ENCODE data around the gene CEP290.
"Not testable (repeated sequence)": the region's sequence is repeated elsewhere in the genome, so short reads cannot be mapped to it uniquely, and the experiment has no call there.

Gene CEP290

GRCh38 chr12:88144037-88144436, 2.1 kb upstream of the CEP290 start:
- DNase-seq = no peak

DNA sequence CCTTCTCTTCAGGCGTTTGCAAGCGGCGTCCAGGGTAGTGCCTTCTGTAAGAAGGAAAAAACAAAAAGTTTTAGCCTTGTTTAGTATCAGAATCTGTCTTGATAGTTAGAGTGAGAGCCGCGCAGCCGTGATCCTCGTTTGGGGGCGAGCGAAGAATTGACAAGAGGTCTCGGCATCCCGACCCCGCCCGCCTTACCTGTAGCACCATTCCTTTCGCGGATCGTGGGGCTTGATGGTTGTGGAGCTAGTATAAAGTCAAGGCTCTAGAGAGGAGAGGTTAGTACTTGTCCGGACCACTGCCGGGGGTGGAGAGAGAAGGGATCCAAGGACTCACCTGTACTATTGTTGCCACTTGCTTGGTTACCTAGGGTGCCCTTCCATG, 713 bp upstream of the CEP290 start:
- no peak for DNase-seq

GRCh38 chr12:88141425-88141773, 489 bp downstream of the CEP290 start:
- no peak for DNase-seq

- not testable (repeated sequence) for DNase-seq
Measured at GRCh38 chr12:88139711-88140110, 2.2 kb downstream of the CEP290 start.

DNA sequence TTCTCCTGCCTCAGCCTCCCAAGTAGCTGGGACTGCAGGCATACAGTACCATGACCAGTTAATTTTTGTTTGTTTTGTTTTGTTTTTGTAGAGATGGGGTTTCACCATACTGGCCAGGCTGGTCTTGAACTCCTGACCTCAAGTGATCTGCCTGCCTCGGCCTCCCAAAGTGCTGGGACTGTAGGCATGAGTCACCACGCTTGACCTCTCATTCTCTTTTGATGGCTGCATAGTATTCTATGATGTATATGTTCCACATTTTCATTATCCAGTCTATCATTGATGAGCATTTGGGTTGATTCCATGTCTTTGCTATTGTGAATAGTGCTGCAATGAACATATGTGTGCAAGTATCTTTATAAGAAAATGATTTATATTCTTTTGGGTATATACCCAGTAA, 8.7 kb downstream of the CEP290 start:
- DNase-seq = not testable (repeated sequence)

- DNase-seq = no peak
Measured at GRCh38 chr12:88132392-88132791, 9.5 kb downstream of the CEP290 start.

DNA sequence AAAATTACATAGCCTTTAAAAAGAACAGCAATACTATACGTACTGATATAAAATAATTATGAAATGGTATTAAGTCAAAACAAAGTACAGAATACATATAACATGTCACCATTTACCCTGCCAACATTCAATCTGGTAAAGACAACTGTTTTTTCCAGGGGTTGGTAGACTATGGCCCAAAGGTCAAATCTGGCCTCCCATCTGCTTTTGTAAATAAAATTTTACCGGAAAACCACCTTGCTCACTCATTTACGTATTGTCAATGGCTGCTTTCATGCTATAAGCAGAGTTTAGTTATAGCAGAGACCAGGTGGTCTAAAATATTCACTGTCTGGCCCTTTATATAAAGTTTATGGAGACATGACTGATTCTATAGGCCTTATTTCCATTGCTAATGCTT, 14.0 kb downstream of the CEP290 start:
- DNase-seq = no peak

GRCh38 chr12:88127099-88127498, 14.8 kb downstream of the CEP290 start:
- DNase-seq = no peak

GRCh38 chr12:88122666-88123065, 19.2 kb downstream of the CEP290 start:
- no peak for DNase-seq

- peak; percentile 50 for DNase-seq
Measured at GRCh38 chr12:88113871-88114270, 28.0 kb downstream of the CEP290 start.

DNA sequence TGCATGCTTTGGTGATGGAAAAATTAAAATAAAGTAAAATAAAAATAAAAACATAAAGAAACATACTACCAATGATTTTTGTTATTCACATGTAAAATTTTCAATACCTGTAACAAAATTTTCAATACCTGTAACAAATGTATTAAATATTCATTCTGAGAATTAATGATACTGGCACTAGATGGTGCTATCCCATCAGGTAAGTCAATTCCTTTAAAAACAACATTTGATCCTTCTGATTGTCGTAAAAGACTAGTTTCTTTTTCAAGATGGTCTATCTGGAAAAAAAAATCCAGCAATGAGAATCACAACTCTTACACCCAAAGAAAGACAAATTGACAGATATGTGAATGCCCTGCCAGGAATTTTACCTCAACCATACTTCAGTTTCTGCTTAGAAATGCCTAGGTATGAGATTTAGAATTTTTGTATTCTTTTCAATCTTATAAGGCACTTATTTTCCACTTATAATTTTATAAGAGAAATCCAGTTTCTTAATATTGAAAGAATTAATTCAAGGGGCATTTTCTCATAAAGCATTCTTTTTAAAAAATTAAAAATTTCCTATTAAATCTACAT, 30.7 kb downstream of the CEP290 start:
- peak; percentile 0 for DNase-seq

- no peak for DNase-seq
Measured at GRCh38 chr12:88108021-88108420, 33.9 kb downstream of the CEP290 start.

DNA sequence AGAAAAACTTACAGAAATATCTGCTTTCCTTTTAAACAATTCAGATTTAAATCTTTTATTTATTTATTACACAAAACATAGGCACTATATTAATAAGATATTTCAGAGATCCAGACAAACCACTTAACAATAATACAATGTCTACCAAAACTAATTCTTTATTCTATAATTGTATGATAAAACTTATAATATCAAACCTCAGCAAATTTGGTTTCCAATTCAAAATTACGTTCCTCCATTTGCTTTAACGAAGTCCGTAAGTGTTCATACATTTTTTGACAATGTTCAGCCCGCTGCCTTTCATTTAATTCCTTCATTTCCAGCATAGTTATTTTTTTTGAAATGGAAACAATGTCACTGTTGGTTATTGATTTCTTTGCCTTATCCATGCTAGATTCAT, 48.3 kb downstream of the CEP290 start:
- no peak for DNase-seq

DNA sequence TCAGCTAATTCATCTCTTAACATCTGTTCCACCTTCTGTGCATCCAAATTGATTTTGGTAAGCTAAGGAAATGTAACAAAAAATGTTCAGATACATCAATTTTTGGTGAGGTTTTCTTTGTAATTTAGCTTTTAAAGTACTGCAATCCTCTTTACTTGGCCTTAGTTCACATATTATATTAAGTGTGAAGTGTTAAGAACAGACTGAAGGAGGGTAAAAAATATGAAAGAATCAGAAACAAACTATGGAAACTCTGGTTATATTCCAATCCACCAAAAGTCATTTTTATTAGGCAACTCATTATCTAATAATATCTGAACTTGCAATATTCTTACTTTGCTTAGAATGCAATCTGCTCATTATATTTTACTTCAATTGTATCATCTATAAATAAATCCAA, 49.1 kb downstream of the CEP290 start:
- DNase-seq = no peak

- DNase-seq = no peak
Measured at GRCh38 chr12:88084210-88084609, 57.7 kb downstream of the CEP290 start.

DNA sequence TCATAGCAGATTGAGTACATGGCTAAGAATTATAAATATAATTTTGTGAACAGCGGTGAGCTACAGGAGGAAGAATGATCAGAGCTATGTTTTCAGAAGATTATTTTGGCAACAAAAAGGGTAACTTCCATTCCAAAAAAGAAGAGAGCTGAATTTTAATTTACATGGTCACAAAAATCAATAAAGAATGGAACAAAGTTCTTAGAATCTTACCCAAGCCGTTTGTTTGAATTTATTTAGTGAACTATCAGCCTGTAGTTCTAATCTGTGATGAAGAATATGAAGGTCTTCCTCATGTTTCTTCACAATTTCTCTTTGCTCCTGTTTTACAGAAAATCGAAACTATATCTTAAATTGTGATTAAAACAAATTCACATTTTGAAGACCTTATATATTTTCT, 58.3 kb downstream of the CEP290 start:
- no peak for DNase-seq

GRCh38 chr12:88081247-88081646, 60.6 kb downstream of the CEP290 start:
- DNase-seq = no peak

- DNase-seq = no peak
Measured at GRCh38 chr12:88067301-88067700, 74.6 kb downstream of the CEP290 start.

GRCh38 chr12:88063375-88063774, 78.5 kb downstream of the CEP290 start:
- DNase-seq = no peak

- no peak for DNase-seq
Measured at GRCh38 chr12:88062474-88062873, 79.4 kb downstream of the CEP290 start.

GRCh38 chr12:88058719-88059077, 83.2 kb downstream of the CEP290 start:
- no peak for DNase-seq

GRCh38 chr12:88057994-88058718, 83.7 kb downstream of the CEP290 start:
- no peak for DNase-seq

GRCh38 chr12:88056571-88056970, 85.3 kb downstream of the CEP290 start:
- DNase-seq = no peak

GRCh38 chr12:88052686-88053085, 89.2 kb downstream of the CEP290 start:
- DNase-seq = peak; percentile 2

DNA sequence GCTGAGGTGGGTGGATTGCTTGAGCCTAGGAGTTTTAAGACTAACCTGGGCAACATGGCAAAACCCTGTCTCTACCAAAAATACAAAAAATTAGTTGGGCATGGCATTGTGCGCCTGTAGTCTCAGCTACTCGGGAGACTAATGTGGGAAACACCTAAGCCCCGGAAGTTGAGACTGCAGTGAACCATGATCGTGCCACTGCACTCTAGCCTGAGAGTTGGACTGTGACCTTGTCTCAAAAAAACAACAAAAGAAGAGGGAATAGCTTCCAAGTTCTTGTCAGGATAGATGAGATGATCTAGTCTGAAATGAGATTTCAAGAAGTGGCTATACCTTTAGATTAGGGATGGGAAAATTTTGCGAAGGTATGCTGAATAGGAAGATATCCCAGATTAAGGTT, 97.9 kb downstream of the CEP290 start:
- no peak for DNase-seq
